ENCODE data around the gene TAF12. TPM values are rescaled to one million over a fixed set of nuclear protein-coding genes. Genes with fewer than 3 reads are reported as not detected.
"Not testable (repeated sequence)": the region's sequence is repeated elsewhere in the genome, so short reads cannot be mapped to it uniquely, and the experiment has no call there.

Gene TAF12
- total RNA-seq, 1 donor from 2014 or later, result 27.4 TPM

DNA sequence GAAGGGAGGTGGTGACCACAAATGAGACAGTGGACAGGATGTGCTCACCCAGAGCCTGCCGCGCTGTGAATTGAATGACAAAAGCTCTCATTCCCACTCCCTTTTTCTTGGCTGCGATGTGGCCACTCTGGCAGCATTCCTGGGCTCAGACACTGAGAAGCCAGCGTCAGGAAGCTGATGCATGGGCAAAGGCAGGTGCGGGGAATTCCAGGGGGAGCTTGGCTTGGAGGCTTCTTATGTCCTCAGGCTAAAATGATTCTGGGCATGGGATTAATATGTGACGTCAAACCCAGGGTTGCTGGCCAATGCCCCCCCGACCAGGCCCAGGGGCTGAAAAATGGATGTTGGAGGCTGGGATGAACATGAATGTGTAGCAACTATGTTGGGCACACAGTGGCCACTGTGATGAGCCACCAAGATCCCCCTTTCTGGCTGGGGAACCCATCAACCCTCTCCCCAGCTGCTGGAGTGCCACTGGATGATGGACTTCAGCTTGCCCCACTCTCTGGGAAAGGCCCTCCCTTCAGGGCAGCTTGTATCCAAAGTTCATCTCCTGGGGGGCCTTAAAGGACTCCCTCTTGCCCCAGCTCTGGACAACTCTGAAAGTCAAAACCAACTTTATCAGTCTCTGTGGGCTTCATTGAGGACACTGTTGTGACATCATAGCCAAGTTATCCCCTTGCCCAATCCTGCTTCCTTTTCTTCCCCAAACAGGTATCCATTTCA is 48.0 kb downstream of the TAF12 start:
- intact Hi-C loops (cut with DNase I); ATAC-seq (ENCODE audit: poor library complexity): not testable (repeated sequence)

DNA sequence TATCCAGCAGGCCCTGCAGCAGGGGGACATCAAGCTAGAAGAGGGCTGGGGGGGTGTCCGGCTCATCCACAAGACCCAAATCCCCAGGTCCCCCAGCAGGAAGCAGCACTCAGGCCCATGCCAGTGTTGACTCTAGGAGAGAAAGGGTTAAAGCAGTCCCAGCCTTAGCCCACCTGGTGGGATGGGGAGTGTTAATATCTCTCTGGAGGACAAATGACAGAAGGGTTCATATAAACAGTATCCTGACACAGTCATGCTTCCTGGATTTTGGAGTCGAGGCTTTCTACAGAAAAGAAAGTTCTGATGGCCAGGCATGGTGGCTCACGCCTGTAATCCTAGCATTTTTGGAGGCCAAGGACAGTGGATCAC is 48.9 kb downstream of the TAF12 start:
- intact Hi-C loops (cut with DNase I); DNase-seq; ATAC-seq (ENCODE audit: poor library complexity): not testable (repeated sequence)

More for the DNA sequence above, 48.0 kb downstream of the TAF12 start:
- DNase-seq, result peak; percentile 47

DNA sequence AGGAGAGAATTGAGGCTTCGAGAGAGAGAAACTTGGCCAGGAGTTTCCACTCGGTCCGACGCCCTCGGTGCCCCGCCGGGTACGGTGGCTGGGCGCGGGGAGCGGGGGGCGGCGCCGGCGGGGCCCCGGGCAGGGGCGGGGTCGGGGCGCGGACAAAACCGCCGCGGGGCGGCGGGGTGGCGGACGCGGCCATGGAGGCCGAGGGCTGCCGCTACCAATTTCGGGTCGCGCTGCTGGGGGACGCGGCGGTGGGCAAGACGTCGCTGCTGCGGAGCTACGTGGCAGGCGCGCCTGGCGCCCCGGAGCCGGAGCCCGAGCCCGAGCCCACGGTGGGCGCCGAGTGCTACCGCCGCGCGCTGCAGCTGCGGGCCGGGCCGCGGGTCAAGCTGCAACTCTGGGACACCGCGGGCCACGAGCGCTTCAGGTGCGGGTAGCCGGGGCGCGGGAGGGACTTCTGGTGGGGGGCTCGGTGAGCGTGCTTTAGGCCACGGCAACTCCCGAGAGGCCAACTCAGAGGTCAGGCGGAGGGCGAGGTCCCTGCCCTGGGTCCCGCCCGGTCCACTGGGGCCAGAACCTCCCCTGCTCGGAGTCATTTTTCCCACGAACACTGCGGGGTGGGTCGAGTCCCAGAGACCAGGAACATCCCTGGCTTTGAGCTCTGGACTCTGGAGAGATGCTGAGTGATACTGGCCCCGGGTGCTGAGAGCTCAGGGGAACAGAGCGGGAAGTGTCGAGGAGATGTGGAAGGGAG is 50.4 kb downstream of the TAF12 start:
- DNase-seq (peak; percentile 46), ATAC-seq (ENCODE audit: poor library complexity) (peak; percentile 81)
- intact Hi-C loops (cut with DNase I), result no loop called here

DNA sequence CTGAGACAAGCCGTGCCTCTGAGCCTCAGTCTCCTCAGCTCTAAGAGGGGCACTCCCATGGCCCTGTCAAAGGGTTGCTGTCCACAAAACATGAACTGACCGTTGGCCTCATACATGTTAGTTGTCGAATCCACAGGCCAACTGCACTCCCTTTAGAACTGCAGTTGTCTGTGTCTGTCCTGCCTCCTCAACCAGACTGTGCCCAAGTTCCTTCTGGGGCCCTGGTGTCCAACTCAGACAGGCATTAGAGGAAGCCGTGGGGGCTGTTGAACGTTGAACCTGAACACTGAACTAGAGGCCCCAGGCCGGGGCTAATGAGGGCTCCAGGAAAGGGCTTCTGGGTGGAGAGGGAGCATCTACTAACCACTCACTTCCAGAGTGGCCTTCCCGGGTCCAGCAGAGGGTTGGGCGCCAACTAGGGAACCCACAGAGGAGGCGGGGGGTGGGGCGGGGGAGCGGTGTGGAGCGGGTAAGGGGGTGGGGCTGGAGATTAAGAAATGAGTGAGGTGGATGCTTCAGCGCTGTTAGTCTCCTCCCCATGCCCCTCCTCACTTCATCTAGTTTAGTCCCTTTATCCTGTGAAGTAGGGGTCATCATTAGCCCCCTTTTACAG is 51.1 kb downstream of the TAF12 start, which contains the start of gene RAB42:
Gene RAB42, plus strand, starts transcription at position 558 of the 613 bp plus-strand sequence. CDS start 247 bp downstream, outside the sequence.
- peak; percentile 51 for ATAC-seq (ENCODE audit: poor library complexity)
- intact Hi-C loops (cut with DNase I), result no loop called here
- DNase-seq, result peak; percentile 58

DNA sequence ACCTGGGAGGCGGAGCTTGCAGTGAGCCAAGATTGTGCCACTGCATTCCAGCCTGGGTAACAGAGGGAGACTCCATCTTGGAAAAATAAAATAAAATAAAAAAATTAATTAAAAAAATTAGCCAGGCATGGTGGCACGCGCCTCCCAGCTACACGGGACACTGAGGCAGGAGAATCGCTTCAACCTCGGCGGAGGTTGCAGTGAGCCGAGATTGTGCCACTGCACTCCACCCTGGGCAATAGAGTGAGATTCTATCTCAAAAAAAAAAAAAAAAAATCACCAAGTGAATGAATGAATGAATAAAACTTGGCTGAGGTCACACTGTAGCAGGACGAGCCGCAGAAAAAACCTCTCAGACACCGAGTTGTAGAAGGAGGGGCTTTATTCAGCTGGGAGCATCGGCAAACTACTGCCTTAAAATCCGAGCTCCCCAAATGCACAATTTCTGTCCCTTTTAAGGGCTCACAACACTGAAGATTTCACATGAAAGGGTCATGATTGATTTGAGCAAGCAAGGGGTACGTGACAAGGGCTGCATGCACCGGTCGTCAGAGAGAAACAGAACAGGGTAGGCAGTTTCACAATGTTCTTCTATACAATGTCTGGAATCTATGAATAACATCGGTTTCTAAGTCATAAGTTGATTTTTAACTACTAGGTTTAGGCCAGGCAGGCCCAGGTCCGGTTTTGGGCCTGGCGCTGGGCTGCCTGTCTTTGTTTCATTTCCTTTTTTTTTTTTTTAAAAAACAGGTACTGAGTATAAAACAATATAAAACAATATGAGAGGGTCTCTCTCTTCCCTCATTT is 56.1 kb downstream of the TAF12 start:
- ATAC-seq (ENCODE audit: poor library complexity); intact Hi-C loops (cut with DNase I); DNase-seq: not testable (repeated sequence)

DNA sequence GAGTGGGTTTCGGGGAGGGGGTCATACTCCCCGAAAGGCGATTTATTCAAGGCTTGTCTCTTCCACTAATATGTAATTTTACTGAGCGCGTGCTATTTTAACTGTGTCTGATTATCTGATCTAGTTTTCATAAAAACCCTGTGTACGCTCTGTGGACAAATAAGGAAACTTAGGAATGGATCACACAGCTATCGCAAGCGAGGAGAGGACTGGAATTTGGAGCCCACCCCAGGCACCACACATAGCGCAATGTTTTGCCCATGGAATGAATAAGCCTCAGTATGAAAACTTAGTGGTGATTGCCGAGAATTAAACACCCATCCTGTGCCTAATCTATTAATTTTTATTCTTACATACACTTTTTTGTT is 60.6 kb downstream of the TAF12 start:
- DNase-seq (no peak), ATAC-seq (ENCODE audit: poor library complexity) (peak; percentile 23)
- intact Hi-C loops (cut with DNase I), result no loop called here

DNA sequence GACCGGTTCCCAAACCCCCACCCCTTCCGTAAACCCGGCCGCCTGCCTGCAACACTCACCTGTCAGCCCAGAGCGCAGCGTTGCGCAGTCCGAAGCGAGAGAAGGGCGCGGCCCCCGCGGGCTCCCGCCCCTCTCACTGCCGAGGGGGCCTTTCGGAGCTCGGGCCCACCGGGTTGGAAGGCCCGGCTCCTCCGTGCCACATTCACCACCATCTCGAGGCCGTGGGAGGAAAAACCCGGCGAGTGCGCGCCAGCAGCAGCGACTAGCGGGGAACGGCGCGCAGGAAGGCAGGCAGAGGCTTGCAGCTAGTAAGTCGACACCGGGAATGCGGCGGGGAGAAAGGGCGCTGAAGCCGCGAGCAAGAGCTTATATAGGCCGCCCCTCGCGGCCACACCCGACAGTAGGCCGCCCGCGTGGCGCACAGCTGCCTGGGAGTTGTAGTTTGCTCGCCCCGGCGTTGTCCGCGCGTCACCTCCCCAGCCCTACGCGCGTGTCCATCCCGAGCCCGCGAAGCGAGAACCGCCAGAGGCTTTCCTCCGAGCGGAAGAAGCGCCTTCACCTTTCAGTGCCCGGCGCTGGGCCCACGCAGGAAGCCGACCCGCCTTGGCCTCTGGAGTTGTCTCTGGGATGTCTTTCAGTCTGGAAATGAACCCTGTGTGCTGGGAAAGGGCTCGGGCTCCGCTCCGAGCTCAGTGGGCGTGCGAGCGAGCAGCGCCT is 61.2 kb downstream of the TAF12 start:
- intact Hi-C loops (cut with DNase I), result no loop called here
- peak; percentile 98 for DNase-seq
- peak; percentile 99 for ATAC-seq (ENCODE audit: poor library complexity)

DNA sequence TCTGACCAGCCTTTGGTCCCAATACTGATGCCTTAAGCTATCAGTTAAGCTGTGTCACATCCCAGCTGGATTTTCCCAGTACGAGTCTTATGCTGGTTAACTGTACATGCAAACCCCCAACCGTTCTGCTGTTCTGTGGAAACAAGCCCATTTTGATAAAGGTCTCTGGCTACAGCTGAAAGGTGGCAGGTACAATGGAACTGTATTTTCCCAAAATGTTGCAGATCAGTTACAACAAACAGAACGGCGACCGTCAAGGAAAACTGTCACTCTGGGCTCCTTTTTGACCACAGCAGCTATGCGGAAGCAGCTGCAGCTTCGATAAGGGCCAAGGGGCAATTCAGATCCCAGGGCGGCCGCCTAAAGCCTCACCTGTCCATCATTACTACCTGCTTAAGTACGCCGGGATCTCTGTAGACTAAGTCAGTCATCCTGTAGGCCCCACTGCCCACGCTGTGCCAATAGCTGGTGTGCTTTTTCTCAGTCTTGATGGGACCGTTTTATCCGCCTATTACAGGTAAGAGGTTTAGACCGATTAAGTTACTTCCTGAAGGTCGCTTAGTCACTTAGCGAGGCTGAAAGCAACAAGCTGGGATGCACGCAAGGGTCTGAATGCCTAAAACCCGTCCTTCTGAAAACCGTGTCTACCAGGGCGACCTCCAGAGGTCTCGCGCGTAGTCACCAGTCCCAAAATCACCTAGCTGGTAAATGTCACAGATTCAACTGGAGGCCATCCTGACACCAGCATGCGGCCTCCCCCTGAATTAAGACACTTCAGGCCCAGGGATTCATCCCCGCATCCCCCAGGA is 61.9 kb downstream of the TAF12 start:
- ATAC-seq (ENCODE audit: poor library complexity), result peak; percentile 33
- DNase-seq, result no peak
- intact Hi-C loops (cut with DNase I), result no loop called here

DNA sequence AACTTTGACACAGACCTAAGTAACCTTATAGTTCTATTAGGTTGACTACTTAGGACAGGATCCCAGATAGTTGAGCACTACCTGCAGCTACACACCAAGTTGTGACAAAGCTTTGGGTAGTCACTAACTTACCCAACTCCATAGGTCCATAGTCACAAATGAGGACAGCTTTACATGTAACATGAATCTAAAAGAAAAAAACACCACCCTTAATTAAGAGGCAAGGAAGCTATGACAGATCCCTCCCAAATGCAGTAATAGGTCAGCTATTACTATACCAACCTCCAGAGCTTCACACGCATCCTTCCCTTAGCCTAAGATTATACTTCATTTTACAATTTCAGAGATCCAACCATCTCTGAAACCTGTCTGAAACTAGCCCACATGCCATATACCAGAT is 63.5 kb downstream of the TAF12 start:
- ATAC-seq (ENCODE audit: poor library complexity) (no peak), DNase-seq (no peak)
- intact Hi-C loops (cut with DNase I), result no loop called here

DNA sequence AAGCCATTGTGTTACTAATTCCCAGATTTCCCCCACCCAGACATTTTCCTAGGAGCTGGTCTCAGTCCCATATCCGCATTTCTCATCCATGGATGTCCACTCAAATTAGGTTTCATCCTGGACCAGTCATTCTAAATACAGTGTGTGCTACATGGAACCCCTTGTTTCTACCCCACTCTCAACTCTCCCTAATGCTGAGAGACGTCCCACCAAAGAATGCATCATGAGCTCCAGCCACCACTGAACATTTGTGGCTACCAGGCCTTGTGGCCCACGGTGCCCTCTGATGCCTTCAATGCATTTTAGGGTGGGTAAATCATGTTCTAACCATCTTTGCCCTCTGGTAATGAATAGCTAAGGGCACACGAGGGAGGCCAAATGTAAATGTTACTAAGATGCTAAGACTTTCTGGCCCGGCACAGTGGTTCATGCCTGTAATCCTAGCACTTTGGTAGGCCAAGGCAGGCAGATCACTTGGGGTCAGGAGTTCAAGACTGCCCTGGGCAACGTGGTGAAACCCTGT is 64.1 kb downstream of the TAF12 start:
- intact Hi-C loops (cut with DNase I), result no loop called here
- ATAC-seq (ENCODE audit: poor library complexity) (no peak), DNase-seq (no peak)

DNA sequence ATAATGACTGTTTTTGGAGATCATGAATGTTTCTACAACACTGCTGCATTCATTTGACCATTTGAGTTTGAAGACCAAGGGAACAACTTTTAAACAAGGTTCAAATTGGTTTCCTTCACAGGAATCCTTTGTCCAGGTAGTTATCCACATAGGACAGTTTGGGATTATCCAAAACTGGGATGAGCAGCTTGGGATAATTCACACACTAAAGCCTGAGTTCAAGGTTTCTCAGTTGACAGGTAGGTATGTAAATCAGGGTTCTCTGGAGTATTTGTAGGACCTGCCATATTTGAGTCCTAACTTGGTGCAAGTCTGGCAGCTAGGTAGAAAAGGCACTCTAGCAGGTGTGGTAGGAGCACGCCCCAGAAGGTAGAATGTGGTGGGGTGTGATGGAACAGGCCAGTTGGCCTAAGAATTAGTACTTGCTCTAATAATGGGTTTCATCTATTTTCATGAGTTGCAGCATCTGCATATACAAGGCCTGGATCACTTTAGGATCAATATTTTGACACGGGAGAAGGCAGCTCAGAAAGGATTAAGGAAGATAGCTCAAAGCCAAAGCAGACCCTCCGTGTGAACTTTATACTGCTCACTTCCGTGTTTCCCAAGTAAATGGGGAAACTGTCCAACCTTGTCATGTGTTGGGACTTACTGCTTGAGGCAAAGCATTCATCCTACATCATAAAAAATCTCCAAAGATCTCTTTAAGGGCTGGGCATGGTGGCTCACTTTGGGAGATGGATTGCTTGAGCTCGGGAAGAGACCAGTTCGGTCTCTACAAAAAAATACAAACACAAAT is 64.9 kb downstream of the TAF12 start:
- intact Hi-C loops (cut with DNase I), result no loop called here
- ATAC-seq (ENCODE audit: poor library complexity) (no peak), DNase-seq (no peak)

DNA sequence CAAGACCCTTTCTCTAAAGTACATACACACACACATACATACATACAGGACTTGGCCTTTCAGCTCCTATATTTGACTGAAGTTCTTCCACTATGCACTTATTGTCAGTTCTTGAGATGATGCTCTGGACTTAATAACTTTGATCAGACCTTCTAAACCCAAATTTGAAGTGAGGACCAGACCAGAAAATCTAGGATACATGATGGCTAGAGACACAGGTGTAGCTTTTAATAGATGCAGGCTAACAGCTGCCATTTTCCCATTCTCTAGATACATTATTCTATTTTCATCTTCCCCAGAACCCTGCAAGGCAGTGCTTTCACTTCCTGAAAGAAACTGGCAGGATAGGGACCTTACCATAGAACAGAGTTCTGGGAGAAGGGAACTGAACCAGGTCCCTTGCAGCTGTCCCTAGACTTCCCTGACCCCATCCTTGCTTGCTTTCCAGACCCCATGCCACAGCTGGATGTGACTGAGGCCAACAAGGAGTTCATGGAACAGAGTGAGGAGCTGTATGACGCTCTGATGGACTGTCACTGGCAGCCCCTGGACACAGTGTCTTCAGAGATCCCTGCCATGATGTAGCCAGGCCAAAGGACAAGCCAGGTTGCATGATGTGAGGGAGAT is 65.7 kb downstream of the TAF12 start:
- DNase-seq, result no peak
- intact Hi-C loops (cut with DNase I), result no loop called here
- ATAC-seq (ENCODE audit: poor library complexity), result no peak

DNA sequence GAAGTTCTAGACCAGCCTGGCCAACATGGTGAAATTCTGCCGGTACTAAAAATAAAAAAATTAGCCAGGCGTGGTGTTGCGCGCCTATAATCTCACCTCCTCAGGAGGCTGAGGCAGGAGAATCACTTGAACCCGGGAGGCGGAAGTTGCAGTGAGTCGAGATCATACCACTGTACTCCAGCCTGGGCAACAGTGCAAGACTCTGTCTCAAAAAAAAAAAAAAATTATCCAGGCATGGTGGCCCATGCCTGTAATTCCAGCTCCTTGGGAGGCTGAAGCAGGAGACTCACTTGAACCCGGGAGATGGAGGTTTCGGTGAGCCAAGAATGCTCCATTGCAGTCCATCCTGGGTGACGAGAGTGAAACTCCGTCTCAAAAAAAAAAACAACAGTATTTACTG is 69.3 kb downstream of the TAF12 start:
- DNase-seq, result no peak
- intact Hi-C loops (cut with DNase I), result no loop called here
- no peak for ATAC-seq (ENCODE audit: poor library complexity)

DNA sequence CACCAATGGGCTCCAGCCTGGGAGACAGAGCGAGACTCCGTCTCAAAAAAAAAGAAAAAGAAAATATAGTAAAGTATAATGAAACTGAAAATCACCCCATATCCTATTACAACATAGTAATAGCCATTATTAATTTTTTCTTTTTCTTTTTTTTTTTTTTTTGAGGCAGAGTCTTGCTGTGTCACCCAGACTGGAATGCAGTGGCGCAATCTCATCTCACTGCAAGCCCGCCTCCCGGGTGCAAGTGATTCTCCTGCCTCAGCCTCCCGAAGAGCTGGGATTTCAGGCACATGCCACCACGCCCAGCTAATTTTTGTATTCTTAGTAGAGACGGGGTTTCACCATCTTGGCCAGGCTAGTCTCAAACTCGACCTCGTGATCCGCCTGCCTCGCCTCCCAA is 70.0 kb downstream of the TAF12 start:
- intact Hi-C loops (cut with DNase I); ATAC-seq (ENCODE audit: poor library complexity); DNase-seq: not testable (repeated sequence)

DNA sequence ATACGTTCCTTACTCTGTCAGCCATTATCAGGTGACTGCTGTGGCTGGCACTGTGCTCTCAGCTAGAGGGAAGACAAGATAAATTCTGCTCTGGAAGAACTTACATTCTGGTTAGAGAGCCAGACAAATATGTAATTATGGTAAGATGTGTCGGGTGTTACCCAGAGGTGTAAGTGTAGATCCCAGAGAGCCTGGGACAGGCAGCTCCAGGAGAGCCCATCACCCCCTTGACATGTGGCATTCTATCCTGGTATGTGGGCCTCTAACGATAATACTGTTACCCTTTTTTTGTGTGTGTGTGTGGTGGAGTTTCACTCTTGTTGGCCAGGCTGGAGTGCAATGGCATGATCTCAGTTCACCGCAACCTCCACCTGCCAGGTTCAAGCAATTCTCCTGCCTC is 71.0 kb downstream of the TAF12 start:
- no peak for ATAC-seq (ENCODE audit: poor library complexity)
- intact Hi-C loops (cut with DNase I), result no loop called here

DNA sequence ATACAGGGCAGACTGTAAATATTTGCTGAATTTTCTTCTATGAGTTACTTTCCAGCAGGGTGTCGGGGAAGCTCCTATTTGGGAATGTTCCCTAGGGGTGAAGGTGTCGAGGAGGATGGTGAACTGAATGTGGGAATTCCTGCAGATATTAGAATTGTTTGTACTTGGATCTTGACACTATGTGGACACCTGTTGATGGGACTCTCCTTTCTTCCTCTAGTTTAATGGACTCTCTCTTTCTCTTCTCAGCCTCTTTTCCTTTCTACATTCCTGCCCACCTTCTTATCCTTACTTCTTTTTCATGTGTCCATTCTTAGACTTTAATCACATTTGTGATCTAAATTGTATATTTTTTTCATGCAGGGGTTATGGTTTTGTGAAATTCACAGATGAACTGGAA is 75.9 kb downstream of the TAF12 start:
- intact Hi-C loops (cut with DNase I), result no loop called here

More for the DNA sequence above, 71.0 kb downstream of the TAF12 start:
- DNase-seq, result no peak

More for the DNA sequence above, 75.9 kb downstream of the TAF12 start:
- no peak for DNase-seq
- ATAC-seq (ENCODE audit: poor library complexity), result no peak

Data from Right ventricle myocardium superior (tissue), 1 donor.